DLD1 (cell line): Measurements from ENCODE around the gene HOXB7.

Experiments
- in situ Hi-C: cut with HindIII; loops from 2 replicates; pipeline ENCODE4 v1.10.0; 2017; ENCODE audit warnings: low sequenced_read_pairs

The HOXB7 gene

GRCh38 chr17:48610282-48611211, at the start of gene HOXB7:
HOXB7 (minus strand) TSS chr17:48611017; CDS start chr17:48610918, 99 bp downstream.
- in situ Hi-C loops = no loop called here

DNA sequence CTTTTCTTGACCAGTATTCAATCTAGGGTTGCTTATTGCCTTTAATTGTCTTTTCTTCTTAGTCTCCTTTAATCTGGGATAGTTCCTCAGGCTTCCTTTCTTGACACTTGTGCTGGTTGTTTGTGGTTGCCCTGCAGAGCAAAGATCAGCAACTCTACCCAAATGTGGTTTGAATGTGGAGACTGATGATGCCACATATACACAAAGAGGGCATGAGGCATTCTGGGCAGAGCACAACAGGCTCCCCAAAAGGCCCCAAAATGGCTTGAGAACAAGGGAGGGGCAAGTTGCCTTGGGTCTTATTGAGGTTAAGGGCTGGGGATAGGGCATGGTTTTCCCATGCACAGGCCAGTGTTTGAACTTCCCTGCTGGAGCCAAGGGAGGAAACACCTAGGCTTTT, 45.1 kb upstream of the HOXB7 start:
- in situ Hi-C loops = no loop called here

- in situ Hi-C loops = no loop called here
Measured at GRCh38 chr17:48649741-48650140, 38.9 kb upstream of the HOXB7 start.

GRCh38 chr17:48647963-48648245, 37.1 kb upstream of the HOXB7 start:
- in situ Hi-C loops = no loop called here

- in situ Hi-C loops = no loop called here
Measured at GRCh38 chr17:48647103-48647962, 36.5 kb upstream of the HOXB7 start.

DNA sequence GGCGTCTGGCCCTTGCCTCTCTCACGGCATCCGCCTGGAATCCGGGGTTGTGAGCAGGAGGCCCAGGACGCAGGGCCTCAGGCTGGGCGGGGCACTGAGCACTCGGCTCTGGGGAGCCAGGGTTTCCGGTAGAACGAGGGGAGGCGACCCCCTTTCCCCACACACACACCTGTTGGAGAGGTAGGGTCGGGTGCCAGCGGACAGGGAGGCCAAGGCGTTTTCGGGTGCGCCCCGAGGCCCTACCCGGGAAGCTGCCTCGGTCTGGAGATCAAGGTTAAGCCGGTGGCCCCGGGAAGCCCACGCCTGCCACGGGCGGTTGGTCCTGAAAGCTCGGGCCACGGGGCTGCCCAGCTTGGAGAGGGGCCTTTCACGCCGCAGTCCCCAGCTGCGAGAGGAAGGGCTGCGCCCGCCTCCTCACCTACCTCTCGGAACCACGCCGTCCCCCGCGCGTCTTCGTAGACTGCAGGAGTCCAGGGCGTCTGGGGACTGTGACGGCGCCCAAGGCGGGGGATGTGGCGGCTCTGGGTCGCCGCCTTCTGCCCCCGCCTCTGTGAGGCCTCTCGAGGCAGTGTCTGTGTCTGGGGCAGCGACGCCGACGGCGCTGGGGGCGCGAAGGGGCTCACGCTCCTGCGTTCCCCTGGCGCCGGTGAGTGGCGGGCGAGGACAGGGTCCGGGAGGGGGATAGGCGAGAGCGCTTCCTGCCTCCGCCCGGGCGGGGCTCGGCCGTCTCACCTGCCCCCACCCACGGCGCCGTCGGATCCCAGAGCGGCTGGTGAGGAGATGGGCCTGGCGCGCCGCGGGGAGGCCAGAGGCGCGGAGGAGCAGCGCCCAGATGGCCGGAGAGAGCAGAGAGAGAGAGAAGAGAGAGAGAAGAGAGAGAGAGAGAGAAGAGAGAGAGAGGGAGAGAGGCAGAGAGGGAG, 35.6 kb upstream of the HOXB7 start:
- in situ Hi-C loops = no loop called here

DNA sequence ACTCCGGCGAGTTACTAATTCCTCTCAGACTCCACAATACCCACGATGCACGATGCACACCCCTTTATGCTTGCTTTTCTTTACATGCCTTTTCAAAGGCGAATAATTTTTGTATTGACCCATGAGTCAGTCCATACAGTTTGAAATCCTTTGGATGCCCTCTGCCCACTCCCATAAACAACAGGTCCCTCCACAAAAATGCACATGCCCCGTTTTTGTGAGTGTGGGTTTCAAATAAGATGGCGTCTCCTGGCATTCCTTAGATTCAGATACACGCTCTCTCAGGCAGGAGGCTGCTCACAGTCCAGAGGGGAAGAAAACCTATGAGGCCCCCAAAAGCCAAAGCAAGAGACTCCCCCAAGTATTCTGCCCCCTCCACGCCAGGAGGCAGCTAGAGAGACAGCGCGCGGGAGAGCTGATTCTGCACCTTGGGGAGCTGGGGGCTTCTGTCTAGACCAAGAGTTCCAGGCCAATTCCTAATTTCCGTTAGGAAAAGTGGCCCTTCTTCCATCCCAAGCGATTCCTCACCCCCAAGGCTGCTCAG, 34.9 kb upstream of the HOXB7 start:
- in situ Hi-C loops = no loop called here

GRCh38 chr17:48644910-48645557, 34.2 kb upstream of the HOXB7 start:
- in situ Hi-C loops = no loop called here

GRCh38 chr17:48644159-48644558, 33.3 kb upstream of the HOXB7 start:
- in situ Hi-C loops = no loop called here

GRCh38 chr17:48643697-48644012, 32.8 kb upstream of the HOXB7 start:
- in situ Hi-C loops = no loop called here

- in situ Hi-C loops = no loop called here
Measured at GRCh38 chr17:48642843-48643696, 32.3 kb upstream of the HOXB7 start.

DNA sequence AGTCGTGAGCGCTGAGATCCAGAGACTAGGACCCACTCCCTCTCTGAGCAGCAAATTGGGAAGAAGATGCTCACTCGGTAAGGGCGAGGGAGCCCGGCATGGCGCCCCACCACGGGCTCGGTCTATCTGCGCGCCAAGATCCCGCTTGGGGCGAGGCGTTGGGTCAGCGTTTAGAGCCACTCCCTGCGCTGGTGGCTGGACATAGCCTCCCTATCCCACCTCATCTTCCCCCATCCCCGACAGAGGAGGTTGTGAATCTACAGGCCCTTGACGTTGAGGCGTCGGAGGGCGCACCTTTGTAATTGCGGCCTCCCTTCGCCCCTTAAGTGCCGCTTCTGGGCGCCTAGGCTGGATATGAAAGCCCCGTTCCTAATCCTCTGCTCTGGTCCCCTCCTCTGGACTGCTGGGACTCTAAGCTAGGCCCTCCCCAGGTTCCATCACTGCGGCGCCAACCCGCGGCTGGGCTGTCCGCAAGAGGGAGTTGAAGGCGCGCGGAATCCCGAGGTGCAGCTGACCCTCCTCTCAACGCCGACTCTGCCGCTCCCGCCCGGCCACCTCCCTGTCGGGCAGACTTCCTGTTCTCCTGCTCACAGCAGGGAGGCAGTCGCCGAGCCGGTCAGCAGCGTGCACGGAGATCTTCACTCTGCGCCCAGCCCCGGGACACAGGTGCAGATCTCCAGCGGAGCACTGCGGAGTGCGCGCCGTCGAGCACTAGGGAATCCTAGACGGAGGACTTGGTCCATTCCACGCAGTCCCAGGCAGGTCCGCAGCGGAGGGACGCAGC, 31.4 kb upstream of the HOXB7 start:
- in situ Hi-C loops = no loop called here

DNA sequence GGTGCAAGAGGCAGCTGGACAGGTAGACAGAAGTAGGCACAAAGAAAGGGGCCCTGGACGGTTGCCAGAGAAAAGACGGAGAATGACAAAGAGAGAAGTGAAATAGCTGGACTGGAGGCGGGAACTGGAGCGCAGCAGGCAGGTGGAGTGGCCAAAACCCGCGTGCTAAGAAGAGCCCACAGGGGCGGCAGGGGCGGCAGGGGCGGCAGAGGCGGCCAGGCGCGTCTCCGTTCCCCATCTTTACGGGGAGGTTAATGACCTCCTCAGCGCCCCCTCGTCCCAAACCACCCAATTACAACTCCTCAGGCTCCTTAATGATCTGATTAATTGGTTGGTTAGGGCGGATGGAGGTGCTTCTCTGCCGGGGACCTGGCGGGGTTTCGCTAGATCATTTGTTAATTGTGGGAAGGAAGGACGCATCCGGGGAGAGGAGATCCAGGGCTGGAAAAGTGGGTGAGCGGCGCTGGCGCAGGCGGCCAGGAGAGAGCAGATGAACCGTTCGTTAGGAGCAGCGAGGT, 30.8 kb upstream of the HOXB7 start:
- in situ Hi-C loops = no loop called here

DNA sequence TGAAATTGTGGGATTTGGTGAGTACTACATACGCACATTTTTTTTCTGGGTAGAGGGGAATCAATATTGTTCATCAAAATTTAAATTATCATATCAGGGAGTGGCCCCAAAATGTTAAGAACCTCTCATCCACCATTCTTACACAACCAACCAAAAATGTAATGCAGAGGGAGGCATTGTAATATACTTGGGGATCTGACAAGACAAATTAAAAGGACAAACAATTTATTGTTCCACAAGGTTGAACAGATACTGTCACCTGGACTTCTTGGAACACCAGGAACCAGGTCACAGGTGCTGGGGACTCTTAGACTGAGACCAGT, 30.0 kb upstream of the HOXB7 start:
- in situ Hi-C loops = no loop called here

DNA sequence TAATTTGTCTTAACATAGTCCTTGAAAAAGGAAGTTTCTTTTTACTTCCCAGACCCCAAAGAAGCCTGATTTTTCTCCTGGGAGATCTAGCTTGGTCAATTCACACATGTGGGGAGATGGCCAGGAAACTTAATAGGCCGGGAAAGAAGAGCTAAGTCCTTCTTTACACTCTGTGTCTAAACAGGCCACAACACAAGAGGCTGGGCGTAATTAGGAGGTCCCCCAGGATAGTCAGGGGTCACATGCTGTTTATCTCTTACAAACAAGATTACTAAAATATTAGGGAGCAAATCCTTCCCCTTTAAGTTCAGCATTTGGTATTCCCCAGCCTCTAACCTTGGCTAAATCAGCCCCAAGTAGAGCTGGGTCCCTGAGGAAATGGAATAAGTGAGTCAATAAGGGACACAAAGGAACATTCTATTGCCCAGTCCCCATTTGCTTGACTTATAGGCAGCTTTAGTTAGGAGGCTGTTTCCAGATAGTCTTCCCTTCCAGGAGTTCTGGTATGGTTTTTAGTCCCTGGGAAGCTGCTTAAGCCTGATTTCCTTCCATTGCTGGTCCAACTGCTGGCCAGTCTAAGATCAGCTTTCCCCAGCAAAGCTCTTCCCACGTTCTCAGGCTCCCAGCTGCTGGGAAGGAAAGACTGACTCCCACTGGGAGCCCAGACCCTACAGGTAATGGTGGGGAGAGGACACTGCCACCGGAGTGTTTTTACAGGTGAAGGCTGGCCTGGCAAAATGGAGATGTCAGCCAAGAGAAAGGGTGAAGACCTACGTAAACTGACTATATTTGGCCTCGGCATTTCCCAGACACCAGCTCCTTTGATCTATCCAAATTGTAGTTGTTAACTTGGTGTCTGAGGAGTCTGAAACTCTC, 29.4 kb upstream of the HOXB7 start:
- in situ Hi-C loops = no loop called here

DNA sequence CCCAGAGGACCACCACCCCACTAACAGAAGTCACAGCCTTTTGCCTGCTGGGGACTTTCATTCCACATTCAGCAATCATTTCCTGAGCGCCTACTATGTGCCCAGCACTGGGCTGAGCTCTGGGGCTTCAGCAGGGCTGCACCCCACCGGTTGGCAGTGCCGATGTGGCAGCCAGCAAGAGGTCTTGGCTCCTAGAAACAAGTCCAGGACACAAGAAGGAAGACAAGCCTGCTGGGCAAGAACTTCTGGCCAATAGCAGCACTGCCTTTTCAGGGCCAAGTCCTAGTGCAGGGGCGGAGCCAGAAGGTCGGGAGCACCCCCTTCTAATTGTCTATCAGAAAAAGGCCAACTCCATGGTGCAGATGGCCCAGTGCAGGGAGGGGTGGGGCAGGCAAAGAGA, 28.3 kb upstream of the HOXB7 start:
- in situ Hi-C loops = no loop called here
